ENCODE data around the gene TAF1D.

- TF ChIP-seq FOXM1 (IDR thresholded peaks at IDR 0.05; ENCODE audit: borderline replicate concordance) (no peak), SP1 (IDR thresholded peaks at IDR 0.05) (no peak), BHLHE40 (IDR thresholded peaks at IDR 0.05; ENCODE audit: borderline replicate concordance) (no peak), ZNF384 (IDR thresholded peaks at IDR 0.05) (no peak), NFRKB (IDR thresholded peaks at IDR 0.05) (no peak), TARDBP (IDR thresholded peaks at IDR 0.05) (no peak), ARNT (IDR thresholded peaks at IDR 0.05) (no peak), HDGF (IDR thresholded peaks at IDR 0.05; ENCODE audit: borderline replicate concordance) (no peak), FOXA1 (IDR thresholded peaks at IDR 0.05) (no peak), CTBP1 (IDR thresholded peaks at IDR 0.05; ENCODE audit: borderline replicate concordance) (no peak; the same call in 1 of the 2 replicates), PKNOX1 (IDR thresholded peaks at IDR 0.05) (no peak), FOXK2 (IDR thresholded peaks at IDR 0.05) (no peak), SUZ12 (IDR thresholded peaks at IDR 0.05) (no peak)
Measured at GRCh38 chr11:93784145-93784934, 43.0 kb upstream of the TAF1D start, which contains the start of gene MED17.

Measured in HEK293T (cell line).